HEK293 (cell line): Measurements from ENCODE around the gene GPBAR1.

Source experiments
- CTCF ChIA-PET: fragments of 350-600 bp; formaldehyde crosslinking; extraction: SDS; loops from one replicate; lab custom pipeline; 2021; ENCODE audit warnings: antibody characterized with exemption; lab: Yijun Ruan, JAX
- POLR2A ChIA-PET: fragments of 300-600 bp; formaldehyde crosslinking; extraction: SDS; loops from one replicate; lab custom pipeline; 2020; ENCODE audit warnings: antibody characterized with exemption, inconsistent platforms; lab: Yijun Ruan, JAX
- H3K27ac ChIP-seq: fragments of 200-500 bp; sonication (Bioruptor generic); 2 replicates; pipeline ENCODE4 v1.5.1; 2014; ENCODE audit warnings: low read depth, low read length, control low read depth, inconsistent platforms; ENCODE audit errors: extremely low read depth
- H3K36me3 ChIP-seq, 2 experiments: fragments of 200-500 bp in 1 of 2; sonication (Bioruptor generic) in 1 of 2; 1 replicate in 1 of 2; 2 replicates in 1 of 2; pipeline ENCODE4 v1.5.1; 2014 to 2017; ENCODE audit warnings: inconsistent platforms in 2 of 2, low read length in 2 of 2; ENCODE audit not compliant: control insufficient read depth in 2 of 2, insufficient read depth in 1 of 2
- H3K4me1 ChIP-seq: fragments of 200-500 bp; sonication (Bioruptor generic); 2 replicates; pipeline ENCODE4 v1.5.1; 2014; ENCODE audit warnings: mild to moderate bottlenecking, low read length, inconsistent platforms; ENCODE audit not compliant: control insufficient read depth, insufficient read depth
- H3K4me3 ChIP-seq: 2 replicates; pipeline ENCODE4 v1.5.1; 2011; ENCODE audit warnings: low read depth, mild to moderate bottlenecking, control low read depth, low read length, moderate library complexity
- H3K9me3 ChIP-seq: fragments of 200-500 bp; sonication (Bioruptor generic); 2 replicates; pipeline ENCODE4 v1.5.1; 2014; ENCODE audit warnings: low read depth, low read length, inconsistent platforms; ENCODE audit not compliant: control insufficient read depth, insufficient read depth
- KLF10 ChIP-seq: fragments of 450-650 bp; IDR thresholded peaks from 2 replicates; pipeline ENCODE4 v1.5.1; 2018; ENCODE audit warnings: missing biosample characterization, mild to moderate bottlenecking, missing genetic modification characterization
- OVOL3 ChIP-seq: fragments of 450-650 bp; formaldehyde crosslinking; IDR thresholded peaks from 2 replicates; pipeline ENCODE4 v1.5.1; 2016; ENCODE audit warnings: missing biosample characterization, missing genetic modification characterization
- SCRT1 ChIP-seq: fragments of 450-650 bp; formaldehyde crosslinking; IDR thresholded peaks from 2 replicates; pipeline ENCODE4 v1.5.1; 2016; ENCODE audit warnings: missing biosample characterization, missing genetic modification characterization, borderline replicate concordance
- WT1 ChIP-seq: fragments of 450-650 bp; formaldehyde crosslinking; IDR thresholded peaks from 2 replicates; pipeline ENCODE4 v1.5.1; 2016; ENCODE audit warnings: missing biosample characterization, missing genetic modification characterization
- YY1 ChIP-seq: fragments of 450-650 bp; formaldehyde crosslinking; IDR thresholded peaks from 2 replicates; pipeline ENCODE4 v1.5.1; 2018; ENCODE audit warnings: missing biosample characterization, missing genetic modification characterization
- ZBTB48 ChIP-seq: fragments of 450-650 bp; formaldehyde crosslinking; IDR thresholded peaks from 2 replicates; pipeline ENCODE4 v1.5.1; 2016; ENCODE audit warnings: missing biosample characterization, missing genetic modification characterization
- ZNF146 ChIP-seq: fragments of 450-650 bp; formaldehyde crosslinking; IDR thresholded peaks from 2 replicates; pipeline ENCODE4 v1.5.1; 2016; ENCODE audit warnings: missing biosample characterization, missing genetic modification characterization
- ZNF169 ChIP-seq: fragments of 450-650 bp; formaldehyde crosslinking; IDR thresholded peaks from 2 replicates; pipeline ENCODE4 v1.5.1; 2016; ENCODE audit warnings: missing biosample characterization, missing genetic modification characterization
- ZNF175 ChIP-seq: fragments of 450-650 bp; formaldehyde crosslinking; IDR thresholded peaks from 2 replicates; pipeline ENCODE4 v1.5.1; 2016; ENCODE audit warnings: missing biosample characterization, missing genetic modification characterization
- ZNF184 ChIP-seq: fragments of 450-650 bp; IDR thresholded peaks from 2 replicates; pipeline ENCODE4 v1.5.1; 2018; ENCODE audit warnings: missing biosample characterization, mild to moderate bottlenecking, missing genetic modification characterization
- ZNF211 ChIP-seq: fragments of 450-650 bp; formaldehyde crosslinking; IDR thresholded peaks from 2 replicates; pipeline ENCODE4 v1.5.1; 2016; ENCODE audit warnings: low read depth, missing biosample characterization, missing genetic modification characterization
- ZNF311 ChIP-seq: fragments of 450-650 bp; formaldehyde crosslinking; IDR thresholded peaks from 2 replicates; pipeline ENCODE4 v1.5.1; 2017; ENCODE audit warnings: missing biosample characterization, missing genetic modification characterization, borderline replicate concordance
- ZNF341 ChIP-seq: fragments of 450-650 bp; formaldehyde crosslinking; IDR thresholded peaks from 2 replicates; pipeline ENCODE4; 2016; ENCODE audit warnings: low read depth, missing biosample characterization, missing genetic modification characterization
- ZNF416 ChIP-seq: fragments of 450-650 bp; formaldehyde crosslinking; IDR thresholded peaks from 2 replicates; pipeline ENCODE4 v1.5.1; 2016; ENCODE audit warnings: missing biosample characterization, missing genetic modification characterization
- ZNF548 ChIP-seq: fragments of 450-650 bp; formaldehyde crosslinking; IDR thresholded peaks from 2 replicates; pipeline ENCODE4 v1.5.1; 2016; ENCODE audit warnings: missing biosample characterization, missing genetic modification characterization
- ZNF571 ChIP-seq: fragments of 450-650 bp; formaldehyde crosslinking; IDR thresholded peaks from 2 replicates; pipeline ENCODE4 v1.5.0; 2017; ENCODE audit warnings: missing biosample characterization, missing genetic modification characterization
- ZNF596 ChIP-seq: fragments of 450-650 bp; IDR thresholded peaks from 2 replicates; pipeline ENCODE4 v1.5.0; 2018; ENCODE audit warnings: missing biosample characterization, mild to moderate bottlenecking, missing genetic modification characterization, moderate library complexity
- ZNF654 ChIP-seq: fragments of 450-650 bp; formaldehyde crosslinking; IDR thresholded peaks from 2 replicates; pipeline ENCODE4 v1.5.1; 2016; ENCODE audit warnings: low read depth, missing biosample characterization, missing genetic modification characterization
- ZNF768 ChIP-seq: fragments of 450-650 bp; formaldehyde crosslinking; IDR thresholded peaks from 2 replicates; pipeline ENCODE4 v1.5.1; 2018; ENCODE audit warnings: missing biosample characterization, mild to moderate bottlenecking, missing genetic modification characterization
- TF ChIP-seq, protein P1 (sequence below): fragments of 450-650 bp; formaldehyde crosslinking; IDR thresholded peaks from 2 replicates; pipeline ENCODE4 v1.5.1; 2016; ENCODE audit warnings: missing biosample characterization, missing genetic modification characterization
- TF ChIP-seq, protein P2 (sequence below): IDR thresholded peaks from 2 replicates; pipeline ENCODE4 v1.6.1; 2011; ENCODE audit warnings: mild to moderate bottlenecking, low read depth, low read length, borderline replicate concordance
- TF ChIP-seq, protein P3 (sequence below): fragments of 450-650 bp; formaldehyde crosslinking; IDR thresholded peaks from 2 replicates; pipeline ENCODE4 v1.5.1; 2016; ENCODE audit warnings: missing biosample characterization, missing genetic modification characterization
- TF ChIP-seq, protein P4 (sequence below): fragments of 450-650 bp; formaldehyde crosslinking; IDR thresholded peaks from 2 replicates; pipeline ENCODE4 v1.5.1; 2016; ENCODE audit warnings: missing biosample characterization, missing genetic modification characterization
- TF ChIP-seq, protein P5 (sequence below): fragments of 450-650 bp; formaldehyde crosslinking; IDR thresholded peaks from 2 replicates; pipeline ENCODE4 v1.5.1; 2016; ENCODE audit warnings: missing biosample characterization, missing genetic modification characterization

The GPBAR1 gene

DNA sequence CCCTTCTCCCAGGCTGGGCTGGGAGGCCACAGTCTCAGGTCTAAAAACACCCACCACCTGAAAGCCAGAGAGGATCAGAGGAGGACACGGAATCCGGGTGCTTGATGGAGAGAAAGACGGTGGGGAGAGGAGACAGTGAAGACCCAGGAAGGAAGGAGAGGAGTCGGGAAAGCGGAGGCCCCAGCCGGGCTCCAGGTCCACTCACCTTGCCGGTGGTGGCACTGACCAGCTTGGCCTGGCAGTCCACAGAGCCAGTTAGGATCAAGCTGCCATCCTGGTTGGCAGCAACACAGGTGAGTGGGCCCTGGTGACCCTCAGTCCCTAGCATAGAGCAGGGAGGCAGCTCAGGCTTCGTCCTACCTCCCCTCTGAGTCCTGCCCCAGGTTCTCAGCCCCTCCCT lies 4.8 kb downstream of the GPBAR1 start:
- TF ChIP-seq, protein P1, sequence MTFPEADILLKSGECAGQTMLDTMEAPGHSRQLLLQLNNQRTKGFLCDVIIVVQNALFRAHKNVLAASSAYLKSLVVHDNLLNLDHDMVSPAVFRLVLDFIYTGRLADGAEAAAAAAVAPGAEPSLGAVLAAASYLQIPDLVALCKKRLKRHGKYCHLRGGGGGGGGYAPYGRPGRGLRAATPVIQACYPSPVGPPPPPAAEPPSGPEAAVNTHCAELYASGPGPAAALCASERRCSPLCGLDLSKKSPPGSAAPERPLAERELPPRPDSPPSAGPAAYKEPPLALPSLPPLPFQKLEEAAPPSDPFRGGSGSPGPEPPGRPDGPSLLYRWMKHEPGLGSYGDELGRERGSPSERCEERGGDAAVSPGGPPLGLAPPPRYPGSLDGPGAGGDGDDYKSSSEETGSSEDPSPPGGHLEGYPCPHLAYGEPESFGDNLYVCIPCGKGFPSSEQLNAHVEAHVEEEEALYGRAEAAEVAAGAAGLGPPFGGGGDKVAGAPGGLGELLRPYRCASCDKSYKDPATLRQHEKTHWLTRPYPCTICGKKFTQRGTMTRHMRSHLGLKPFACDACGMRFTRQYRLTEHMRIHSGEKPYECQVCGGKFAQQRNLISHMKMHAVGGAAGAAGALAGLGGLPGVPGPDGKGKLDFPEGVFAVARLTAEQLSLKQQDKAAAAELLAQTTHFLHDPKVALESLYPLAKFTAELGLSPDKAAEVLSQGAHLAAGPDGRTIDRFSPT (tag by site-specific recombination) = no peak
- TF ChIP-seq ZNF768 (tag by site-specific recombination) = no peak
- no peak for TF ChIP-seq ZNF654 (tag by site-specific recombination)
- no peak for TF ChIP-seq ZNF571 (tag by site-specific recombination)
- TF ChIP-seq ZNF548 (tag by site-specific recombination) = no peak
- TF ChIP-seq WT1 (tag by site-specific recombination) = no peak
- TF ChIP-seq, protein P2, sequence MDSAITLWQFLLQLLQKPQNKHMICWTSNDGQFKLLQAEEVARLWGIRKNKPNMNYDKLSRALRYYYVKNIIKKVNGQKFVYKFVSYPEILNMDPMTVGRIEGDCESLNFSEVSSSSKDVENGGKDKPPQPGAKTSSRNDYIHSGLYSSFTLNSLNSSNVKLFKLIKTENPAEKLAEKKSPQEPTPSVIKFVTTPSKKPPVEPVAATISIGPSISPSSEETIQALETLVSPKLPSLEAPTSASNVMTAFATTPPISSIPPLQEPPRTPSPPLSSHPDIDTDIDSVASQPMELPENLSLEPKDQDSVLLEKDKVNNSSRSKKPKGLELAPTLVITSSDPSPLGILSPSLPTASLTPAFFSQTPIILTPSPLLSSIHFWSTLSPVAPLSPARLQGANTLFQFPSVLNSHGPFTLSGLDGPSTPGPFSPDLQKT = no peak
- TF ChIP-seq, protein P3, sequence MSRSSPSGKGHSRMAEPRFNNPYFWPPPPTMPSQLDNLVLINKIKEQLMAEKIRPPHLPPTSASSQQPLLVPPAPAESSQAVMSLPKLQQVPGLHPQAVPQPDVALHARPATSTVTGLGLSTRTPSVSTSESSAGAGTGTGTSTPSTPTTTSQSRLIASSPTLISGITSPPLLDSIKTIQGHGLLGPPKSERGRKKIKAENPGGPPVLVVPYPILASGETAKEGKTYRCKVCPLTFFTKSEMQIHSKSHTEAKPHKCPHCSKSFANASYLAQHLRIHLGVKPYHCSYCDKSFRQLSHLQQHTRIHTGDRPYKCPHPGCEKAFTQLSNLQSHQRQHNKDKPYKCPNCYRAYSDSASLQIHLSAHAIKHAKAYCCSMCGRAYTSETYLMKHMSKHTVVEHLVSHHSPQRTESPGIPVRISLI (tag by site-specific recombination) = no peak
- TF ChIP-seq, protein P4, sequence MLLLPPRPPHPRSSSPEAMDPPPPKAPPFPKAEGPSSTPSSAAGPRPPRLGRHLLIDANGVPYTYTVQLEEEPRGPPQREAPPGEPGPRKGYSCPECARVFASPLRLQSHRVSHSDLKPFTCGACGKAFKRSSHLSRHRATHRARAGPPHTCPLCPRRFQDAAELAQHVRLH (tag by site-specific recombination) = no peak
- TF ChIP-seq ZNF341 (tag by site-specific recombination) = no peak
- H3K36me3 ChIP-seq = peaks cover 8 to 56% of the 10 kb centered on the region in 2 experiments; a peak in 2 of 3 replicates
- H3K4me1 ChIP-seq = no peaks in the 10 kb centered on the region; the same call in 1 of the 2 replicates
- H3K9me3 ChIP-seq = no peaks in the 10 kb centered on the region
- H3K27ac ChIP-seq = no peak overlapping the region
- ChIA-PET POLR2A (no interaction called here), CTCF (interaction anchor here (1.3 kb wide), 1 partner anchor 8 kb away, joined by 6 read pairs; no protein-coding TSS in a partner anchor)
- H3K4me3 ChIP-seq = no peak overlapping the region

DNA sequence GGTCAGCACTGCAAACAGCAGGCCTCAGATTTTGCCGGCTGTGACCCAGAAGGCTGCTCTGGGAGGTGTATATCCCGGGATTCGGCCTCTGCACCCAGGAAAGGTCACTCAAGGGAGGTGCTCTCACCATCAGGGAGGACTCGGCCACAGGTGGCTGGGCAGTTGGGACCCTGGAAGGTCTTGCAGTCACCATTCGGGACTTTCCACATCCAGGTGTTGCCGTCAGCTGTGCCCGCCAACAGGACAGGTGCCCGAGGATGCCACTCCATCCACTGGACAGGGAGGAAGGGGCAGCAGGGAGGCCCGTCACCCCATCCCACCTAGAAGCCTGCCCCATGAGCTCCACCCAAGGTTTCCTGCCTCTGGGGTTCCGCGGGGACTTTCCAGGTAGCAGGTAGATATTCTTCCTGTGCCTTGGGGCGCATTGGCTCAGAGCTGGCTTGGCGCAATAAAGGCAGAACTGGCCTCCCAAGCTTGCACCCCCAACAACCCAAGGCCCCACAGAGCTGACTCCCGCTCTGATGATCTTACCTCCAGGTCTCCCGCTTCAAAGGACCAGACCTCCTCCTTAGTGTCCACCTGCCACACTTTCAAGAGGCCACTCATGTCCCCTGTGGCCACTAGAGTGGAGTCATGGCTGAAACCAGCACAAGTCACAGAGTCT lies 5.6 kb downstream of the GPBAR1 start:
- peaks cover 8 to 56% of the 10 kb centered on the region in 2 experiments; a peak in 2 of 3 replicates for H3K36me3 ChIP-seq
- ChIA-PET POLR2A (interaction anchor here (0.6 kb wide), 1 partner anchor 142 kb away, joined by 3 read pairs; no protein-coding TSS in a partner anchor), CTCF (interaction anchor here (0.6 to 1.9 kb wide), 4 partner anchors 9 to 50 kb away, joined by 3 to 10 read pairs (median 4); no protein-coding TSS in a partner anchor)
- H3K9me3 ChIP-seq = no peaks in the 10 kb centered on the region
- H3K4me1 ChIP-seq = no peaks in the 10 kb centered on the region
- no peak overlapping the region for H3K4me3 ChIP-seq
- TF ChIP-seq ZNF211 (tag by site-specific recombination) (no peak), ZNF311 (no peak), ZNF146 (tag by site-specific recombination) (no peak), OVOL3 (no peak), KLF10 (no peak), SCRT1 (tag by site-specific recombination) (no peak), ZNF596 (tag by site-specific recombination) (no peak), ZNF175 (tag by site-specific recombination) (no peak), ZBTB48 (tag by site-specific recombination) (no peak), ZNF169 (tag by site-specific recombination) (no peak), YY1 (tag by site-specific recombination) (no peak), ZNF184 (no peak), ZNF416 (no peak)
- TF ChIP-seq, protein P5, sequence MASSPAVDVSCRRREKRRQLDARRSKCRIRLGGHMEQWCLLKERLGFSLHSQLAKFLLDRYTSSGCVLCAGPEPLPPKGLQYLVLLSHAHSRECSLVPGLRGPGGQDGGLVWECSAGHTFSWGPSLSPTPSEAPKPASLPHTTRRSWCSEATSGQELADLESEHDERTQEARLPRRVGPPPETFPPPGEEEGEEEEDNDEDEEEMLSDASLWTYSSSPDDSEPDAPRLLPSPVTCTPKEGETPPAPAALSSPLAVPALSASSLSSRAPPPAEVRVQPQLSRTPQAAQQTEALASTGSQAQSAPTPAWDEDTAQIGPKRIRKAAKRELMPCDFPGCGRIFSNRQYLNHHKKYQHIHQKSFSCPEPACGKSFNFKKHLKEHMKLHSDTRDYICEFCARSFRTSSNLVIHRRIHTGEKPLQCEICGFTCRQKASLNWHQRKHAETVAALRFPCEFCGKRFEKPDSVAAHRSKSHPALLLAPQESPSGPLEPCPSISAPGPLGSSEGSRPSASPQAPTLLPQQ (tag by site-specific recombination) = no peak
- no peak overlapping the region for H3K27ac ChIP-seq
